Left forelimb (tissue), 1 donor: ENCODE measurements around the gene INF2.
"Not testable (repeated sequence)": the region's sequence is repeated elsewhere in the genome, so short reads cannot be mapped to it uniquely, and the experiment has no call there.

ENCODE experiments used
- DNase-seq: peaks from one replicate; pipeline ENCODE4 v3.0.0-alpha.2; 2018; ENCODE audit warnings: low spot score

INF2 gene

GRCh38 chr14:104657101-104657524 lies 32.3 kb upstream of the INF2 start:
- no peak for DNase-seq

DNA sequence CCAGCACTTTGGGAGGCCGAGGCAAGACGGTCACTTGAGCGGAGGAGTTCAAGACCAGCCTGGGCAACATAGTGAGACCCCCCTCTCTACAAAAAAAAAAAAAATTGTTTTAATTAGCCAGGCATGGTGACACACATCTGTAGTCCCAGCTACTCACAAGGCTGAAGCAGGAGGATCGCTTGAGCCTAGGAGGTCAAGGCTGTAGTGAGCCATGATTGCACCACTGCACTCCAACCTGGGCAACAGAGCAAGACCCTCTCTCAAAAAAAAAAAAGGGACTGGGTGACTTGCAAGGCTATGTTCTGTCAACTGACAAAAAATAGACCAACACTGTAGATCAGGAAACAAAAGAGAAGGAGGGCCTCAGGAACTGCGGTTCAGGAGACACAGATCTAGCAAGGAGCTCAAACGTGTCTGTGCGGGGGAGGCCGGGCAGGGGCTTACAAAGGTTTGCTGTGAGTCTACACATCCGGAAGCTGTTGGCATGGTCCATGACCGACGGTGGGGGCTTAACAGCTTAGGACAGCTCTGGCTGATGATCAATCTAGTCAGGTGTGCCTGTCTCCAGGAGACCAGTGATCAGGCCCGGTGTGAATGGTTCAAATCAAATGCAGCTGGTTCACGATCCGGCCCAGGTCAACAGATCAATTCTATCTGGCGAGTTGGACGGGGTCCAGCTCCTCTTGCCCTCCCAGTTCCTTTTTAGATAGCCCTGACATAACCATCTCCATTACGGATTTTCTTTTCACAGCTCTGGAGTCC lies 31.7 kb upstream of the INF2 start:
- DNase-seq = no peak

- no peak for DNase-seq
Measured at GRCh38 chr14:104658325-104658712, 31.1 kb upstream of the INF2 start.

GRCh38 chr14:104659146-104659545 lies 30.3 kb upstream of the INF2 start:
- no peak for DNase-seq

GRCh38 chr14:104659764-104660523 lies 29.5 kb upstream of the INF2 start:
- no peak for DNase-seq

DNA sequence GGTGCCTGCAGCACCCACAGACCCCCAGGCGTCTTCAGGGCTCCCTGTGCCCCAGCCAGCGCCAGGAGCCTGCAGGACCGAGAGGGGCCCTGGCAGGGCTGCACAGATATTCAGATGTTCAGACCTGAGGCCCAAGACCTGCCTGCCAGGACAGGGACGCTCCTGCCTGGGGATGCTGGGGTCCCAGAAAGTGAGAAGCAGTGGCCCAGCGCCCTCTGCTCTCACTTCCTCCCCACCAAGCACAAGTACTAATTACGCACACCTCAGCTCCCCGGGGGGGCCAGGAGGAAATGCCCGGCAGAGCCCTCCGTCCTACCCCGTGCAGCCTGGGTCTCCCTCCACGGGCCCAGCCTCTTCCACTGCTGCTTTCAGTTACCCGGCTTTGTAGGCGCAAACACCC lies 28.8 kb upstream of the INF2 start:
- no peak for DNase-seq

DNA sequence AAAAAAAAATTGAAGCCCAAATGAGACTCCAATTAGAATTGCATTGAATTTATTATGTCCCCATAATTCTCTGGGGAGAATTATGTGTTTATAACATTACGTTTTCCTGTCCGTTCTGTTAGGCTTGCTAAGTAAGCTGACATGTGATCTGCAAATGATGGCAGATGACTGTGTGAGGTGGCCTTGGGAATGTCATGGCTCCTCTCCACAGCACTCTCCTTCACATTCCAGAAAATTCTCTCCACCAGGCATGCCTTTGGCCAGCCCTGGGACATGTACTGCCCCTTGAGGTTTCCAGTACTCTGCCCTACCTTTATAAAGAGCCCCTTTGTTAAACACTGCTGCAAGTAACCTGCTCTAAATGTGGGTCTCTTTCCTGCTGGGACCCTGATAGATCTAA lies 28.3 kb upstream of the INF2 start:
- DNase-seq = no peak

DNA sequence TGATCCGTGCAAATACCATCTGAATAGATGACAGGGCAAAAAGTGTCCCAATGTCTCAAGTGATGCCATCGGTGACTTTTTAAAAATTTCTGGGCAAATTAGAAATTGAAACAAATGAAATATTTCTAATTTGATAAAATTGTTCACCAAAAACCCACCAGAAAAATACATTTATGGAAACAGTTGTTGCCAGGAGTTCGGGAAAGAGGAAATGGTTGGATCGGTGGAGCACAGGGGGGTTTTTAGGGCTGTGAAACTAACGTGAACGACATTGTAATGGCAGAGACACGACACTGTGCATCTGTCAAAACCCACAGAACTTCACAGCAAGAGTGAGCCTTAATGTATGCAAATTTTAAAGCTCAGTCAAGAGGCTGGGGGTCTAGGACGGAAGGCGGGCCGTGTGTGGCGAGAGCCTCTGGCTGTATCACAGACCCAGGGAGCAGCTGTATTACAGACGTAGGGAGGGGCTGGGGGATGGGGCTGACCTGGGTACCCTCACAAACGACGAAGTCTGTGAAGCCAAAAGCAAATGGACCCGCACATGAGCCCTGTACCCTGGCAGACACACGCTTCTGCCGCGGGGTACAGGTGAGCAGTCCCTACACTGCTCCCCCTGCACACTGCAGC lies 27.8 kb upstream of the INF2 start:
- not testable (repeated sequence) for DNase-seq

DNA sequence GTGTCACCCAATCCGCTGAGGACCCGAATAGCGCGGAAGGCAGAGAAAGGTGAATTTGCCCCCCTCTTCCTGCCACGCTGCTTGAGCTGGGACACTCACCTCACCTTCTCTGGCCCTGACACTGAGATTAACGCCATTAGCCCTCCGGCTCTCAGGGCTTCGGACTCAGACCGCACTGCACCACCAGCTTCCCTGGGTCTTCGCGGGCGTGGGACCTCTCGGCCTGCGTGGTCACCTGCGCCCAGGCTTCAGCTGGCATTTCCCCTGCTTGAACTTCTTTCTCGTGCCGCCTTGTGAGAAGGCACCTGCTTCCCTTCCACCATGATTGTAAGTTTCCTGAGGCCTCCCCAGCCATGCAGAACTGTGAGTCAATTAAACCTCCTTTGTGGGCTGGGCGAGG lies 26.9 kb upstream of the INF2 start:
- not testable (repeated sequence) for DNase-seq

DNA sequence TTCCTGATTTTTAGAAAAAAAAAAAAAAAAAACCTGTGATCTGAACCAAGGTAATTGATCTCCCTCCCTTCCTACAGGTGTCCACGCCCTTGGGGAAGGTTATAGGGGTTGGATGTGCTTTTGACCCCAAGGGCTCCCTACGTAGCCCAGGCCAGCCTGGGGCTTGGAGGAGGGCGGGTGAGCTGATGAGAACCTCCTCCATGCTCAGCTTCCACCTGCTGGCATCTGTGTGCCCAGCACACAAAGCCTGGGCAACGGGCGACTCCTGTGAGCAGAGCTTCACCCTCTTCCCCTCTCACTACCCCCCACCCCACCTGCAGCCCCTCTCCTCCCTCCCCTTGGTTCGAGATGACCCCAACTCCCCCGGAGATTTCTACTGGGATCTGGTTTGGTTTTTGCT lies 25.3 kb upstream of the INF2 start:
- no peak for DNase-seq

- DNase-seq = no peak
Measured at GRCh38 chr14:104664588-104664987, 24.8 kb upstream of the INF2 start.

GRCh38 chr14:104665114-104665656 lies 24.2 kb upstream of the INF2 start:
- DNase-seq = no peak

DNA sequence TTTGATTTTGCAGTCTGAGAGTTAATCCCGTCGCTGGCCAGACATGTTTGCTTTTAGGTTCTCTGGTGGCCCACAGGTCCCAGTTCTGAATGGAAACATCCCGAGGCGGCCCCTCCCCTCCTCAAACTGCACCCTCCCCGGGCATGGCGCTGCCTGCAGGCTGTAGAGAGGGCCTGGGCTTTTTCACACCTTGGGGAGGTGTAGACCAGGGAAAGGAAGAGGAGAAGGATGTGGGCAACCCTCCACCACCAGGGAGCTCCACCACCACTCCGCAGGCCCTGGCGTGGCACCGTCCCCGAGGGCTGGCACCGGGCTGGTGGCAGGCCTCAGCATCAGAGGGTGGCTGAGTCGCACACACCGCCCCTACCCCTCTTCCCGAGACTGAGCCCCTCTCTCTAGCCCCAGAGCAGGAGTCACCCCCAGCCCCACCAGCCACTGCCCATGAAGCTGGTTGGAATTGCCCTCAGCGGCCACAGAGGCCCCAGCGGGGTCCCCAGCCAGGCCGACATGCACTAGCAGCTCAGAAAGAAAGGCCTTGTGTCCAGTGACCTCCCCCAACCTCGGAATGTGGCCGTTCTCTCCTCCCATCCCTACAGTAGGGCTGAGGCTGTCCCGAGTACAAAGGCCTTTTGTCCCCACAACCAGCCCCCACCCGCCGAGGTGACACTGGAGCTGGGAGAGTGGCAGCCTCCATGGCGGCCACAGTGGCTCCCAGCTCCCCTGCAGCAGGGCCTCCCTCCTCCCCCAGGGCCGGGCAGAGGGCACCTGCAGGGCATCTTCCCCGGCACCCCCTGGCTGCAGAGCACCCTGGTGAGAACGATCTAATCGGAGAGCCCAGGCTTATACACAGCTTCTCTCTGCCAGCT lies 23.5 kb upstream of the INF2 start:
- DNase-seq = no peak

- DNase-seq = not testable (repeated sequence)
Measured at GRCh38 chr14:104666523-104666895, 22.9 kb upstream of the INF2 start.

DNA sequence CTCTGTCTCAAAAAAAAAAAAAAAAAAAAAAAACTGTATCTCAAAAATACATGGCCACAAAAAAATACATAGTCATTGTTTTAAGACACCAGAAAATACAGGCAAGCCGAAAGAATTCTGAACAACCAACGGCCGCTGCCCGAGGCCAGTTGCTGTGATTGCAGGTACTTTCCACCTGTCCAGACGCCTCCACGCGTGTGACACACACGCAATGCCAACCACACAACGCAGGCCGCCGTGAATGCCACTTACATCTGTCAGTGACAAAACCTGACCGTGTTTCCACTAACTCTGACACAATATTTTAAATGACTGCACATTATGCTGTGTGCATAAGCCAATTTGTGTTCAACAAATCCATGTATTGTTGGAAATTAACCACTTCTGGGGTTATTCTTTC lies 22.4 kb upstream of the INF2 start:
- no peak for DNase-seq

DNA sequence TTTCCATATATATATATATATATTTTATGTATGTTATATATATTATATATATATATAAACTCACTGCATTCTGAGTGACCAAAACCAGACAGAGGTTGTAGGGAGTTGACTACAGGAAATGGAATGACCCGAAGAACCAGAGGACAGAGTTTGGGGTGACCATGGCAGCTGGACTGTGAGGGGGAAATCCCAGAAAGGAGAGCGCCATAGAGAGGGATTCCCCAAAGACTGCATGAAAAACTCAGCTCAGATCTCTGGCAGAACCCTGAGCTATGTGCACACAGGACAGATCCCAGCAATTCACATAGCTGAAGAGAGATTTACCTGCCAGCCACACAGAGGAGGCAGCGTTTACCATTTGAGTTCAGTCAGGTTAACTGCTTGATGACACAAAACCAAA lies 19.7 kb upstream of the INF2 start:
- no peak for DNase-seq

DNA sequence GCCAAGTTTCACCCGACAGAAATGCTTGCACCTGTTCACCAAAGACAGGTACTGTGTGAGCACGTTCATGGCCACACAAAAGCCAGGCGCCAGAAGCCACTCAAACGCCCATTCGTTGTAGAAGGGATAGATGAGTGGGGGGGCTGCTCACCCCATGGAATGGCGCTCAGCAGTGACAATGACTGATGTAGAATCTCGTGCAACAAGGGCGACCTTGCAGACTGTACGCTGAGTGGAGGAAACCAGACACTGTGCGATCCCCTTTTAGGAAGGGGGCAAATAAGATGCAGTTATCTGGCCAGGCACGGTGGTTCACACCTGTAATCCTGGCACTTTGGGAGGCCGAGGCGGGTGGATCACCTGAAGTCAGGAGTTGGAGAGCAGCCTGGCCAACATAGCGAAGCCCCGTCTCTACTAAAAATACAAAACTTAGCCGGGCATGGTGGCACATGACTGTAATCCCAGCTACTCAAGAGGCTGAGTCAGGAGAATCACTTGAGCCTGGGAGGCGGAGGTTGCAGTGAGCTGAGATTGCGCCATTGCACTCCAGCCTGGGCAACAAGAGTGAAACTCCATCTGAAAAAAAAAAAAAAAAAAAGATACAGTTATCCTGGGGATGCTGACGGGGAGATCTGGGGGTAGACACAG lies 18.0 kb upstream of the INF2 start:
- not testable (repeated sequence) for DNase-seq

- not testable (repeated sequence) for DNase-seq
Measured at GRCh38 chr14:104672119-104672518, 17.3 kb upstream of the INF2 start.

- DNase-seq = no peak
Measured at GRCh38 chr14:104673481-104673880, 15.9 kb upstream of the INF2 start.

DNA sequence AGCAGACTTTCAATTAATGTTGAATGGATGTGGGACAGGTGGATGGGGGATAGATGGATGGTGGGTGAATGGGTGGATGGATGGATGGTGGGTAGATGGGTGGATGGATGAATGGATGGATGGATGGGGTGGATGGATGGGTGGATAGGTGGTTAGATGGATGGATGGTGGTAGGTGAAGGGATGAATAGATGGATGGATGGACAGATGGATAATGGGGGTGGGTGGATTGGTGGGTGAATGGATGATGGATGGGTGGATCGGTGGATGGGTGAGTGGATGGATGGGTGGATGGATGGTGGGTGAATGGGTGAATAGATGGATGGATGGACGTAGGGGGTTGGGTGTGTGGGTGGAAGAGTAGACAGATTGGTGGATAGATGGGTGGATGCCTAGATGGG lies 14.0 kb upstream of the INF2 start:
- no peak for DNase-seq

GRCh38 chr14:104676130-104676693 lies 13.2 kb upstream of the INF2 start:
- DNase-seq = no peak
